Peyer's patch (tissue), 4 donors: ENCODE data around the gene CDC14B.
"Not testable (repeated sequence)": the region's sequence is repeated elsewhere in the genome, so short reads cannot be mapped to it uniquely, and the experiment has no call there.

ENCODE experiments used
- CTCF ChIP-seq, 6 experiments: fragments of 450-650 bp in 4 of 6; fragments of 200-600 bp in 2 of 6; sonication (generic) in 1 of 6; IDR thresholded peaks; one replicate each; pipeline ENCODE4 v1.5.1; 2017 to 2019; ENCODE audit warnings: antibody characterized with exemption in 6 of 6, mild to moderate bottlenecking in 3 of 6, moderate library complexity in 1 of 6
- POLR2A ChIP-seq, 2 donors: fragments of 450-650 bp; IDR thresholded peaks; one replicate each; pipeline ENCODE4 v1.5.1; 2017; ENCODE audit warnings: antibody characterized with exemption in 2 of 2, mild to moderate bottlenecking in 2 of 2, moderate library complexity in 2 of 2

GRCh38 chr9:96543131-96543530, 76.5 kb downstream of the CDC14B start:
- not testable (repeated sequence) for TF ChIP-seq POLR2A, CTCF (IDR thresholded peaks at IDR 0.05)
